ENCODE results near the gene TMEM260.
"Not testable (repeated sequence)": the region's sequence is repeated elsewhere in the genome, so short reads cannot be mapped to it uniquely, and the experiment has no call there.

The TMEM260 gene

DNA sequence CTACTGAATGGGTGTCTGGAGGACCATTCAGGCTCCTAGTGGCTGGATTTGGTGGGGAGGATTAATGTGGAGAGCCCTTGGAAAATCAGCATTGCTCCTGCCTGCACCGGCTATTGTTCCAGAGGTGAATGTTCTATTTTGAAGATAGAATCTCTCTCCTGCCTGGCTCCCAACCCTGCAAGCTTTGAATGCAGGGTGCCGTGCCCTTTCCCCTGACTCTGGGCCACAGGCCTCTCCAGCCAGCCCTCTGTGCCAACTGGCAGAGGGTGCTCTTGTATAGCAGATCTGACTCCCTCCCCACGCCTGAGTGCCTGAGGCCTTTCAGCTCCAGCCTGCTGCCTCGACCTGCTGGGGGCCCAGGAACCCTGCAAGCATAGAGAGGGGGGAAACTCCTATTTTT lies 106.8 kb downstream of the TMEM260 start:
- no peak for DNase-seq

GRCh38 chr14:56687123-56687522 lies 107.5 kb downstream of the TMEM260 start:
- no peak for DNase-seq

- DNase-seq = no peak
Measured at GRCh38 chr14:56694609-56695008, 115.0 kb downstream of the TMEM260 start.

DNA sequence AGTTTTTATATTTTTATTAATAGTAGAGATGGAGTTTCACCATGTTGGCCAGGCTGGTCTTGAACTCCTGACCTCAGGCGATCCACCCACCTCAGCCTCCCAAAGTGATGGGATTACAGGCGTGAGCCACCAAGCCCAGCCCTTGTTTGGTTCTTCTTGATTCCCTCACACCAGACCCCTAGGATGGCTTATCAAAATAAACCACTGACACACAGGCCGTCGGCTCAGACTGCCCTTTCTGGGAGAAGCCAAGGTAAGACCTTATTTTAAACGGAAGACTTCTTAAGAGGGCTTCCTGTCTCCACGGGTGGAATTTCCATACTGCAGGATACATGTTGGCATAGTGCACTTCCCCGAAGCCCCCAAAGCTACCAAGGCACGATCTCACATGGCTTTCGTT lies 115.6 kb downstream of the TMEM260 start:
- not testable (repeated sequence) for DNase-seq

Measured in activated CD4-positive, alpha-beta T cell treated with anti-CD3 and anti-CD28 coated beads, Interleukin-2, amount 50 U/mL, for 48 hours (primary cell).